22Rv1 (cell line): ENCODE results near the gene MDK.

Experiments
- CTCF ChIP-seq: fragments of 450-650 bp; IDR thresholded peaks from 2 replicates; pipeline ENCODE4 v1.5.1; 2017; ENCODE audit warnings: mild to moderate bottlenecking
- ZFX ChIP-seq: fragments of 450-650 bp; IDR thresholded peaks from 2 replicates; pipeline ENCODE4 v1.6.1; 2017; ENCODE audit warnings: antibody characterized with exemption, borderline replicate concordance

GRCh38 chr11:46364791-46365190 is 16.7 kb upstream of the MDK start:
- TF ChIP-seq CTCF: no peak
- TF ChIP-seq ZFX: no peak
